Smooth muscle cell (in vitro differentiated cells): Measurements from ENCODE around the gene EFNA3. TPM values are rescaled to one million over a fixed set of nuclear protein-coding genes. Genes with fewer than 3 reads are reported as not detected.

Source experiments
- DNase-seq: peaks from one replicate; lab custom pipeline; 2025; ENCODE audit not compliant: unreplicated experiment; lab: John Stamatoyannopoulos, UW
- H2AFZ ChIP-seq: fragments of 200-600 bp; sonication (generic); 2 replicates; pipeline ENCODE4 v1.6.0; 2016; ENCODE audit warnings: antibody characterized with exemption, low read depth, mild to moderate bottlenecking
- H3F3A ChIP-seq: fragments of 200-600 bp; sonication (generic); 2 replicates; pipeline ENCODE4 v1.6.0; 2017; ENCODE audit warnings: antibody characterized with exemption, low read depth
- H3K27ac ChIP-seq: fragments of 200-600 bp; sonication (generic); 2 replicates; pipeline ENCODE4 v1.5.1; 2016; ENCODE audit warnings: low read depth, mild to moderate bottlenecking
- H3K27me3 ChIP-seq: fragments of 200-600 bp; sonication (generic); 2 replicates; pipeline ENCODE4 v1.6.1; 2016; ENCODE audit warnings: low read depth, mild to moderate bottlenecking
- H3K36me3 ChIP-seq: fragments of 200-600 bp; sonication (generic); 2 replicates; pipeline ENCODE4 v1.5.1; 2016; ENCODE audit warnings: low read depth
- H3K4me1 ChIP-seq: fragments of 200-600 bp; sonication (generic); 2 replicates; pipeline ENCODE4 v1.5.1; 2016; ENCODE audit warnings: low read depth
- H3K4me2 ChIP-seq: fragments of 200-600 bp; sonication (generic); 2 replicates; pipeline ENCODE4 v1.6.0; 2016; ENCODE audit warnings: mild to moderate bottlenecking
- H3K4me3 ChIP-seq: fragments of 200-600 bp; sonication (generic); 2 replicates; pipeline ENCODE4 v1.5.1; 2016; ENCODE audit warnings: mild to moderate bottlenecking
- H3K79me2 ChIP-seq: fragments of 200-600 bp; sonication (generic); 2 replicates; pipeline ENCODE4 v1.6.0; 2016; ENCODE audit warnings: low read depth, mild to moderate bottlenecking
- H3K9ac ChIP-seq: fragments of 200-600 bp; sonication (generic); 2 replicates; pipeline ENCODE4 v1.6.0; 2016; ENCODE audit warnings: low read depth
- H3K9me3 ChIP-seq: fragments of 200-600 bp; sonication (generic); replicated peaks from 2 replicates; pipeline ENCODE4 v1.5.1; 2016; ENCODE audit warnings: low read depth
- H4K20me1 ChIP-seq: fragments of 200-600 bp; sonication (generic); 2 replicates; pipeline ENCODE4 v1.6.0; 2016; ENCODE audit warnings: low read depth
- WGBS: methylation state at CpG from one replicate; pipeline ENCODE4 v1.1.7; 2016; ENCODE audit warnings: low lambda C conversion rate; 5-methylcytosine and 5-hydroxymethylcytosine counted together
- polyA plus RNA-seq: library from polyadenylated mRNA; unstranded; fragments of >200 nt; fragmentation: Nextera tagmentation; extraction: Ambion mirVana; gene quantifications from 2 replicates; pipeline ENCODE4 v1.2.1, GENCODE V29; 2016
- total RNA-seq: library from RNA; depleted of rRNA; stranded (reverse); fragments of >200 nt; gene quantifications from 2 replicates; pipeline ENCODE4 v1.2.3, GENCODE V29; 2014
- TF ChIP-seq, protein P1 (sequence below): fragments of 200-600 bp; sonication (generic); IDR thresholded peaks from 2 replicates; pipeline ENCODE4 v1.5.1; 2017; ENCODE audit warnings: borderline replicate concordance, mild to moderate bottlenecking, antibody characterized with exemption; ENCODE audit not compliant: insufficient read depth, poor library complexity, severe bottlenecking

Gene EFNA3
- total and polyA plus RNA-seq, 2 experiments from 2014 or later, result 5.2 to 9.1 TPM

GRCh38 chr1:155057104-155057503 is 21.5 kb upstream of the EFNA3 start:
- no peak for DNase-seq
- Histone ChIP-seq H3K79me2 (no peaks in the 10 kb centered on the region), H3F3A (no peaks in the 10 kb centered on the region), H4K20me1 (no peaks in the 10 kb centered on the region), H3K9ac (no peak overlapping the region), H3K36me3 (no peaks in the 10 kb centered on the region), H3K27ac (no peak overlapping the region), H3K9me3 (no peaks in the 10 kb centered on the region), H3K4me1 (peaks cover 8% of the 10 kb centered on the region), H3K4me2 (no peak overlapping the region), H3K4me3 (no peak overlapping the region), H2AFZ (no peak overlapping the region), H3K27me3 (peaks cover 4% of the 10 kb centered on the region)
- WGBS, result 94% methylated on average over 8 of the region's 8 CpGs
- TF ChIP-seq, protein P1, sequence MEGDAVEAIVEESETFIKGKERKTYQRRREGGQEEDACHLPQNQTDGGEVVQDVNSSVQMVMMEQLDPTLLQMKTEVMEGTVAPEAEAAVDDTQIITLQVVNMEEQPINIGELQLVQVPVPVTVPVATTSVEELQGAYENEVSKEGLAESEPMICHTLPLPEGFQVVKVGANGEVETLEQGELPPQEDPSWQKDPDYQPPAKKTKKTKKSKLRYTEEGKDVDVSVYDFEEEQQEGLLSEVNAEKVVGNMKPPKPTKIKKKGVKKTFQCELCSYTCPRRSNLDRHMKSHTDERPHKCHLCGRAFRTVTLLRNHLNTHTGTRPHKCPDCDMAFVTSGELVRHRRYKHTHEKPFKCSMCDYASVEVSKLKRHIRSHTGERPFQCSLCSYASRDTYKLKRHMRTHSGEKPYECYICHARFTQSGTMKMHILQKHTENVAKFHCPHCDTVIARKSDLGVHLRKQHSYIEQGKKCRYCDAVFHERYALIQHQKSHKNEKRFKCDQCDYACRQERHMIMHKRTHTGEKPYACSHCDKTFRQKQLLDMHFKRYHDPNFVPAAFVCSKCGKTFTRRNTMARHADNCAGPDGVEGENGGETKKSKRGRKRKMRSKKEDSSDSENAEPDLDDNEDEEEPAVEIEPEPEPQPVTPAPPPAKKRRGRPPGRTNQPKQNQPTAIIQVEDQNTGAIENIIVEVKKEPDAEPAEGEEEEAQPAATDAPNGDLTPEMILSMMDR, result no peak

GRCh38 chr1:155057788-155058211 is 20.8 kb upstream of the EFNA3 start:
- Histone ChIP-seq H4K20me1 (no peaks in the 10 kb centered on the region), H3K4me1 (peaks cover 11% of the 10 kb centered on the region), H3K9me3 (no peaks in the 10 kb centered on the region), H3F3A (no peaks in the 10 kb centered on the region), H3K27me3 (no peaks in the 10 kb centered on the region), H3K4me3 (no peak overlapping the region), H3K36me3 (no peaks in the 10 kb centered on the region), H3K4me2 (no peak overlapping the region), H3K79me2 (no peaks in the 10 kb centered on the region), H3K27ac (no peak overlapping the region), H2AFZ (no peak overlapping the region), H3K9ac (no peak overlapping the region)
- TF ChIP-seq, protein P1, result peak; percentile 27
- no peak for DNase-seq
- WGBS, result 92% methylated on average over 13 of the region's 13 CpGs

GRCh38 chr1:155060736-155061135 is 17.9 kb upstream of the EFNA3 start:
- Histone ChIP-seq H2AFZ (no peak overlapping the region), H3K4me3 (no peak overlapping the region), H3K36me3 (no peaks in the 10 kb centered on the region), H4K20me1 (peaks cover 13% of the 10 kb centered on the region), H3K9me3 (no peaks in the 10 kb centered on the region), H3K27me3 (no peaks in the 10 kb centered on the region), H3K27ac (no peak overlapping the region), H3K79me2 (peaks cover 12% of the 10 kb centered on the region), H3K4me2 (no peak overlapping the region), H3K4me1 (peaks cover 21% of the 10 kb centered on the region), H3F3A (no peaks in the 10 kb centered on the region), H3K9ac (no peak overlapping the region)
- TF ChIP-seq, protein P1, result no peak
- WGBS, result 92% methylated on average over 8 of the region's 8 CpGs
- no peak for DNase-seq

GRCh38 chr1:155061381-155062150 is 17.1 kb upstream of the EFNA3 start:
- H3K9ac ChIP-seq, result no peak overlapping the region
- no peak overlapping the region for H3K4me3 ChIP-seq
- peak; percentile 77 for DNase-seq
- H3F3A ChIP-seq, result no peaks in the 10 kb centered on the region
- H4K20me1 ChIP-seq, result peaks cover 21% of the 10 kb centered on the region
- 32% methylated on average over 21 of the region's 21 CpGs for WGBS
- no peaks in the 10 kb centered on the region for H3K9me3 ChIP-seq
- peaks cover 12% of the 10 kb centered on the region for H3K79me2 ChIP-seq
- H2AFZ ChIP-seq, result no peak overlapping the region
- H3K4me1 ChIP-seq, result peaks cover 21% of the 10 kb centered on the region
- TF ChIP-seq, protein P1, result peak; percentile 93
- H3K4me2 ChIP-seq, result peak overlapping the region; percentile 99
- no peak overlapping the region for H3K27ac ChIP-seq
- H3K36me3 ChIP-seq, result no peaks in the 10 kb centered on the region
- no peaks in the 10 kb centered on the region for H3K27me3 ChIP-seq
